GM23338 (cell line): ENCODE results near the gene SHISA9. TPM values are rescaled to one million over a fixed set of nuclear protein-coding genes. Genes with fewer than 3 reads are reported as not detected.

ENCODE experiments used
- ATAC-seq: fragments of 200-7000 bp; cut with Tn5 transposase; 3 replicates; pipeline ENCODE4 v1.9.1; 2020
- DNase-seq: peaks from one replicate; pipeline ENCODE4 v3.0.0-alpha.2; 2015; ENCODE audit warnings: low spot score
- H2AFZ ChIP-seq: fragments of 200-600 bp; sonication (generic); 2 replicates; pipeline ENCODE4 v1.8.0; 2016; ENCODE audit warnings: antibody characterized with exemption, mild to moderate bottlenecking, moderate library complexity
- H3F3A ChIP-seq: fragments of 200-600 bp; sonication (generic); replicated peaks from 2 replicates; pipeline ENCODE4 v1.8.0; 2017; ENCODE audit warnings: antibody characterized with exemption, mixed run types, low read depth
- H3K27ac ChIP-seq: fragments of 200-600 bp; sonication (generic); 2 replicates; pipeline ENCODE4 v1.6.1; 2016; ENCODE audit warnings: low read depth
- H3K27me3 ChIP-seq: fragments of 200-600 bp; sonication (generic); 2 replicates; pipeline ENCODE4 v1.8.0; 2016; ENCODE audit warnings: mild to moderate bottlenecking, mixed run types, moderate library complexity; ENCODE audit not compliant: insufficient read depth
- H3K36me3 ChIP-seq: fragments of 200-600 bp; sonication (generic); 2 replicates; pipeline ENCODE4 v1.8.0; 2016; ENCODE audit warnings: mild to moderate bottlenecking; ENCODE audit not compliant: insufficient read depth
- H3K4me1 ChIP-seq: fragments of 200-600 bp; sonication (generic); 2 replicates; pipeline ENCODE4 v1.8.0; 2016; ENCODE audit warnings: mild to moderate bottlenecking, moderate library complexity; ENCODE audit not compliant: insufficient read depth
- H3K4me2 ChIP-seq: fragments of 200-600 bp; sonication (generic); 2 replicates; pipeline ENCODE4 v1.7.1; 2017; ENCODE audit warnings: mixed run types
- H3K4me3 ChIP-seq: fragments of 200-600 bp; sonication (generic); 2 replicates; pipeline ENCODE4 v1.6.1; 2016; ENCODE audit warnings: mixed run types
- H3K79me2 ChIP-seq: fragments of 200-600 bp; sonication (generic); replicated peaks from 2 replicates; pipeline ENCODE4 v1.8.0; 2017; ENCODE audit warnings: mild to moderate bottlenecking; ENCODE audit not compliant: insufficient read depth
- H3K9me2 ChIP-seq: fragments of 200-600 bp; sonication (generic); 2 replicates; pipeline ENCODE4 v1.8.0; 2017; ENCODE audit not compliant: insufficient read depth
- H4K20me1 ChIP-seq: fragments of 200-600 bp; sonication (generic); replicated peaks from 2 replicates; pipeline ENCODE4 v1.8.0; 2017; ENCODE audit warnings: mild to moderate bottlenecking; ENCODE audit not compliant: insufficient read depth
- H3K27ac Mint-ChIP-seq: 2 replicates; pipeline ENCODE4 v1.8.0; 2020; ENCODE audit warnings: inconsistent platforms, mild to moderate bottlenecking, moderate library complexity, mixed read lengths
- H3K27me3 Mint-ChIP-seq: 3 replicates; pipeline ENCODE4 v1.8.0; 2022; ENCODE audit warnings: low read depth, mild to moderate bottlenecking, moderate library complexity, mixed read lengths, inconsistent platforms; ENCODE audit not compliant: insufficient read depth, poor library complexity
- H3K36me3 Mint-ChIP-seq: 3 replicates; pipeline ENCODE4 v1.8.0; 2021; ENCODE audit warnings: low read depth, mild to moderate bottlenecking, inconsistent platforms, moderate library complexity, mixed read lengths
- H3K4me1 Mint-ChIP-seq: 3 replicates; pipeline ENCODE4 v1.8.0; 2020; ENCODE audit warnings: mild to moderate bottlenecking, inconsistent platforms, mixed read lengths
- H3K4me3 Mint-ChIP-seq: 3 replicates; pipeline ENCODE4 v1.8.0; 2021; ENCODE audit warnings: moderate library complexity, mild to moderate bottlenecking, inconsistent platforms, mixed read lengths
- H3K9me3 Mint-ChIP-seq: 3 replicates; pipeline ENCODE4 v1.8.0; 2020; ENCODE audit warnings: moderate library complexity, mild to moderate bottlenecking, inconsistent platforms, mixed read lengths
- EZH2 ChIP-seq: fragments of 200-600 bp; sonication (generic); IDR thresholded peaks from one replicate; pipeline ENCODE4 v1.8.0; 2017; ENCODE audit warnings: antibody characterized with exemption, mild to moderate bottlenecking, low read depth; ENCODE audit not compliant: unreplicated experiment
- REST ChIP-seq: IDR thresholded peaks from one replicate; pipeline ENCODE4 v1.6.1; 2018; ENCODE audit warnings: antibody characterized with exemption; ENCODE audit not compliant: unreplicated experiment
- ZNF462 ChIP-seq: fragments of 250-450 bp; sonication (Bioruptor Pico); IDR thresholded peaks from 2 replicates; pipeline ENCODE4 v1.5.0; 2020; ENCODE audit warnings: mild to moderate bottlenecking, moderate library complexity
- polyA plus RNA-seq: library from polyadenylated mRNA; unstranded; fragments of >200 nt; fragmentation: Nextera tagmentation; extraction: Ambion mirVana; gene quantifications from 2 replicates; pipeline ENCODE4 v1.2.1, GENCODE V29; 2016
- total RNA-seq: library from RNA; depleted of rRNA; stranded (reverse); fragments of >200 nt; shearing (Covaris generic); gene quantifications from 2 replicates; pipeline ENCODE4 v1.2.3, GENCODE V29; 2014

The SHISA9 gene
- total and polyA plus RNA-seq, 2 experiments from 2014 or later, result 10.4 to 45.6 TPM

- ATAC-seq, result no peak
- peaks cover 14% of the 10 kb centered on the region for H4K20me1 ChIP-seq
- peaks cover 66% of the 10 kb centered on the region for H3K79me2 ChIP-seq
Measured at GRCh38 chr16:12992066-12992465, 90.7 kb downstream of the SHISA9 start.

More at GRCh38 chr16:12992066-12992465, 90.7 kb downstream of the SHISA9 start:
- Mint-ChIP-seq H3K36me3 (peaks cover 4% of the 10 kb centered on the region), H3K9me3 (no peaks in the 10 kb centered on the region), H3K27me3 (peaks cover 4% of the 10 kb centered on the region), H3K4me3 (no peak overlapping the region), H3K27ac (no peak overlapping the region), H3K4me1 (peaks cover 16% of the 10 kb centered on the region)
- no peak overlapping the region for H3K27ac ChIP-seq
- H3F3A ChIP-seq, result no peaks in the 10 kb centered on the region; the same call in 1 of the 2 replicates
- no peak for DNase-seq
- no peaks in the 10 kb centered on the region for H3K27me3 ChIP-seq
- no peak overlapping the region for H2AFZ ChIP-seq
- peaks cover 9% of the 10 kb centered on the region for H3K4me1 ChIP-seq
- TF ChIP-seq REST (no peak), ZNF462 (no peak), EZH2 (no peak)
- H3K9me2 ChIP-seq, result peaks cover 11% of the 10 kb centered on the region
- no peak overlapping the region for H3K4me3 ChIP-seq
- no peaks in the 10 kb centered on the region for H3K36me3 ChIP-seq
- H3K4me2 ChIP-seq, result no peak overlapping the region
